ENCODE measurements around the gene RIIAD1.

DNA sequence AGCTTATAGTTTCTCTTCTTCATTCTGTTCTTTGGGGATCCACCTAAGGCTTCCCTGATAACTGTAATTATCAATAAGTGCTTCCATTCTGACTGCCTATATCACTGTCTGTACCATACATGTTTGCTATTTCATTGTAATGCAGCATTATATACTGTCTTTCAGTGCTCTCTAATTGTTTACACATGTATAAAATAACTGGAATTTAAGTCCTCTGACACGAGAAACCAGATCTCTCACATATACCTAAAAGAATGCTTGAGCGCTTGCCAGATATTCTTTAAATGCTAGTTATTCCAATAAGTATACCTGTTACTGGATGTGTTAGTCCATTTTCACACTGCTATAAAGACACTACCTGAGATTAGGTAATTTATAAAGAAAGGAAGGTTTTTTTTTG lies 39.4 kb upstream of the RIIAD1 start:
- no peak for TF ChIP-seq EZH2 (IDR thresholded peaks at IDR 0.05; ENCODE audit: low read depth)
- TF ChIP-seq, protein P1, sequence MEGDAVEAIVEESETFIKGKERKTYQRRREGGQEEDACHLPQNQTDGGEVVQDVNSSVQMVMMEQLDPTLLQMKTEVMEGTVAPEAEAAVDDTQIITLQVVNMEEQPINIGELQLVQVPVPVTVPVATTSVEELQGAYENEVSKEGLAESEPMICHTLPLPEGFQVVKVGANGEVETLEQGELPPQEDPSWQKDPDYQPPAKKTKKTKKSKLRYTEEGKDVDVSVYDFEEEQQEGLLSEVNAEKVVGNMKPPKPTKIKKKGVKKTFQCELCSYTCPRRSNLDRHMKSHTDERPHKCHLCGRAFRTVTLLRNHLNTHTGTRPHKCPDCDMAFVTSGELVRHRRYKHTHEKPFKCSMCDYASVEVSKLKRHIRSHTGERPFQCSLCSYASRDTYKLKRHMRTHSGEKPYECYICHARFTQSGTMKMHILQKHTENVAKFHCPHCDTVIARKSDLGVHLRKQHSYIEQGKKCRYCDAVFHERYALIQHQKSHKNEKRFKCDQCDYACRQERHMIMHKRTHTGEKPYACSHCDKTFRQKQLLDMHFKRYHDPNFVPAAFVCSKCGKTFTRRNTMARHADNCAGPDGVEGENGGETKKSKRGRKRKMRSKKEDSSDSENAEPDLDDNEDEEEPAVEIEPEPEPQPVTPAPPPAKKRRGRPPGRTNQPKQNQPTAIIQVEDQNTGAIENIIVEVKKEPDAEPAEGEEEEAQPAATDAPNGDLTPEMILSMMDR (conservative IDR thresholded peaks at IDR 0.05), result no peak

All from PC-9 (cell line).